Mesothelial cell of epicardium (in vitro differentiated cells): ENCODE measurements around the gene MUTYH. TPM values are rescaled to one million over a fixed set of nuclear protein-coding genes. Genes with fewer than 3 reads are reported as not detected.

Experiments used
- DNase-seq, 2 experiments: peaks; one replicate each; pipeline ENCODE4 v3.0.0; 2021; ENCODE audit warnings: low spot score in 2 of 2; ENCODE audit not compliant: unreplicated experiment in 2 of 2
- H3K27ac Mint-ChIP-seq: 2 replicates; pipeline ENCODE4 v1.8.0; 2021; ENCODE audit warnings: mixed read lengths
- H3K27me3 Mint-ChIP-seq: 2 replicates; pipeline ENCODE4 v1.8.0; 2021; ENCODE audit warnings: low read depth, mixed read lengths
- H3K36me3 Mint-ChIP-seq: 2 replicates; pipeline ENCODE4 v1.8.0; 2021; ENCODE audit warnings: mixed read lengths
- H3K4me1 Mint-ChIP-seq: 2 replicates; pipeline ENCODE4 v1.8.0; 2021; ENCODE audit warnings: mixed read lengths
- H3K4me3 Mint-ChIP-seq: 2 replicates; pipeline ENCODE4 v1.8.0; 2021; ENCODE audit warnings: mild to moderate bottlenecking, moderate library complexity, mixed read lengths
- H3K9me3 Mint-ChIP-seq: 2 replicates; pipeline ENCODE4 v1.8.0; 2021; ENCODE audit warnings: mixed read lengths
- CTCF ChIP-seq: fragments of 200-600 bp; sonication (generic); IDR thresholded peaks from one replicate; pipeline ENCODE4 v1.5.0; 2021; ENCODE audit warnings: antibody characterized with exemption; ENCODE audit not compliant: unreplicated experiment
- total RNA-seq: library from RNA; stranded (reverse); gene quantifications from 3 replicates; pipeline ENCODE4 v1.2.1, GENCODE V29; 2021

MUTYH gene
- total RNA-seq, 1 donor from 2014 or later = 43.0 TPM

GRCh38 chr1:45340816-45341466, 701 bp upstream of the MUTYH start:
- H3K36me3 Mint-ChIP-seq = peaks cover 16% of the 10 kb centered on the region
- H3K4me1 Mint-ChIP-seq = peaks cover 22% of the 10 kb centered on the region
- no peak for TF ChIP-seq CTCF
- no peaks in the 10 kb centered on the region for H3K27me3 Mint-ChIP-seq
- H3K9me3 Mint-ChIP-seq = no peaks in the 10 kb centered on the region
- H3K27ac Mint-ChIP-seq = peak overlapping the region; percentile 93
- peak overlapping the region; percentile 90 for H3K4me3 Mint-ChIP-seq
- DNase-seq = no peak

GRCh38 chr1:45337630-45338325, 2.5 kb downstream of the MUTYH start:
- H3K4me1 Mint-ChIP-seq = peaks cover 22% of the 10 kb centered on the region
- no peak overlapping the region for H3K27ac Mint-ChIP-seq
- no peaks in the 10 kb centered on the region for H3K9me3 Mint-ChIP-seq
- no peak for TF ChIP-seq CTCF
- peak overlapping the region; percentile 23 for H3K4me3 Mint-ChIP-seq
- H3K36me3 Mint-ChIP-seq = peaks cover 4% of the 10 kb centered on the region
- H3K27me3 Mint-ChIP-seq = no peaks in the 10 kb centered on the region
- no peak for DNase-seq

- Mint-ChIP-seq H3K9me3 (no peaks in the 10 kb centered on the region), H3K4me1 (peaks cover 17% of the 10 kb centered on the region), H3K36me3 (peaks cover 4% of the 10 kb centered on the region), H3K27ac (no peak overlapping the region), H3K4me3 (no peak overlapping the region), H3K27me3 (no peaks in the 10 kb centered on the region)
- no peak for DNase-seq
- no peak for TF ChIP-seq CTCF
These were observed 4.3 kb downstream of the MUTYH start for GRCh38 chr1:45335855-45336324.

- no peak for DNase-seq
- no peak overlapping the region for H3K27ac Mint-ChIP-seq
- H3K4me1 Mint-ChIP-seq = peaks cover 9% of the 10 kb centered on the region
- H3K36me3 Mint-ChIP-seq = peaks cover 7% of the 10 kb centered on the region
- H3K27me3 Mint-ChIP-seq = no peaks in the 10 kb centered on the region
- no peak overlapping the region for H3K4me3 Mint-ChIP-seq
- no peak for TF ChIP-seq CTCF
- H3K9me3 Mint-ChIP-seq = no peaks in the 10 kb centered on the region
These were observed 5.7 kb downstream of the MUTYH start for GRCh38 chr1:45334308-45335245.

- Mint-ChIP-seq H3K9me3 (no peaks in the 10 kb centered on the region), H3K4me3 (no peak overlapping the region), H3K27me3 (no peaks in the 10 kb centered on the region), H3K36me3 (peaks cover 7% of the 10 kb centered on the region), H3K4me1 (peaks cover 16% of the 10 kb centered on the region), H3K27ac (no peak overlapping the region)
- no peak for DNase-seq
- no peak for TF ChIP-seq CTCF
These were observed 7.9 kb downstream of the MUTYH start for GRCh38 chr1:45332346-45332720.
